B cell (primary cell): ENCODE measurements around the gene YIPF7. TPM values are rescaled to one million over a fixed set of nuclear protein-coding genes. Genes with fewer than 3 reads are reported as not detected.

Experiments used
- ATAC-seq: fragments of 200-7000 bp; cut with Tn5 transposase; one replicate; pipeline ENCODE4 v1.10.0; 2021; ENCODE audit warnings: low read depth, mild to moderate bottlenecking, moderate number of reproducible peaks, moderate library complexity
- CTCF ChIA-PET: fragments of 350-600 bp; sonication (Branson Sonifier 250); formaldehyde crosslinking; loops from one replicate; lab custom pipeline; 2021; ENCODE audit warnings: antibody characterized with exemption, inconsistent platforms; lab: Charles Lee
- POLR2A ChIA-PET: fragments of 350-600 bp; sonication (Branson Sonifier 250); formaldehyde crosslinking; loops from one replicate; lab custom pipeline; 2021; ENCODE audit warnings: antibody characterized with exemption; lab: Charles Lee
- DNase-seq: peaks from one replicate; pipeline ENCODE4 v3.0.0; 2013
- H2AFZ ChIP-seq: 2 replicates; pipeline ENCODE4 v1.6.1; 2012; ENCODE audit warnings: mild to moderate bottlenecking, low read depth, low read length; ENCODE audit not compliant: insufficient read depth, poor library complexity, severe bottlenecking
- H3K27ac ChIP-seq, 2 donors: 1 replicate in 1 of 2; 2 replicates in 1 of 2; pipeline ENCODE4 v1.5.1; 2012 to 2013; ENCODE audit warnings: low read length in 2 of 2, mild to moderate bottlenecking in 2 of 2, moderate library complexity in 1 of 2
- H3K27me3 ChIP-seq, 4 experiments: fragments of 200-600 bp in 1 of 4; sonication (generic) in 1 of 4; replicated peaks in 1 of 4; 1 replicate in 2 of 4; 2 replicates in 2 of 4; pipeline versions ENCODE4 v1.6.1 to v1.7.0; 2013 to 2016; ENCODE audit warnings: low read length in 3 of 4, mild to moderate bottlenecking in 2 of 4, mixed read lengths in 1 of 4, moderate library complexity in 1 of 4; ENCODE audit not compliant: insufficient read depth in 4 of 4, control insufficient read depth in 3 of 4; ENCODE audit errors: control extremely low read depth in 1 of 4
- H3K36me3 ChIP-seq, 2 experiments: replicated peaks in 1 of 2; 1 replicate in 1 of 2; 2 replicates in 1 of 2; pipeline versions ENCODE4 v1.6.1 to v1.7.1; 2013; ENCODE audit warnings: low read length in 1 of 2; ENCODE audit not compliant: insufficient read depth in 2 of 2, control insufficient read depth in 1 of 2; ENCODE audit errors: control extremely low read depth in 1 of 2, extremely low read depth in 1 of 2
- H3K4me1 ChIP-seq, 2 donors: fragments of 200-600 bp in 1 of 2; sonication (generic) in 1 of 2; 1 replicate in 1 of 2; 2 replicates in 1 of 2; pipeline versions ENCODE4 v1.5.1 to v1.6.1; 2013 to 2017; ENCODE audit warnings: low read length in 2 of 2; ENCODE audit not compliant: control insufficient read depth in 2 of 2, insufficient read depth in 2 of 2
- H3K4me2 ChIP-seq: replicated peaks from 2 replicates; pipeline ENCODE3; 2012; ENCODE audit warnings: mild to moderate bottlenecking, low read depth, low read length; ENCODE audit not compliant: poor library complexity, severe bottlenecking
- H3K4me3 ChIP-seq, 5 experiments: fragments of 200-600 bp in 1 of 5; sonication (generic) in 1 of 5; 1 replicate in 3 of 5; 2 replicates in 2 of 5; pipeline versions ENCODE4 v1.5.1 to v1.7.0; 2011 to 2016; ENCODE audit warnings: low read length in 4 of 5, mild to moderate bottlenecking in 4 of 5, low read depth in 2 of 5, control low read depth in 1 of 5, moderate library complexity in 1 of 5; ENCODE audit not compliant: insufficient read depth in 1 of 5; ENCODE audit errors: control extremely low read depth in 1 of 5, extremely low read depth in 1 of 5
- H3K79me2 ChIP-seq: fragments of 200-600 bp; sonication (generic); one replicate; pipeline ENCODE4 v1.6.0; 2016; ENCODE audit warnings: low read length; ENCODE audit not compliant: control insufficient read depth, insufficient read depth
- H3K9ac ChIP-seq: fragments of 200-600 bp; sonication (generic); 2 replicates; pipeline ENCODE4 v1.6.1; 2017; ENCODE audit warnings: mild to moderate bottlenecking, low read length, moderate library complexity
- H3K9me3 ChIP-seq, 3 donors: one replicate each; pipeline versions ENCODE4 v1.6.1 to v1.7.1; 2013; ENCODE audit warnings: low read length in 2 of 3; ENCODE audit not compliant: control insufficient read depth in 2 of 3, insufficient read depth in 1 of 3; ENCODE audit errors: control extremely low read depth in 1 of 3
- H4K20me1 ChIP-seq: 2 replicates; pipeline ENCODE4 v1.6.0; 2012; ENCODE audit warnings: mild to moderate bottlenecking, low read length; ENCODE audit not compliant: insufficient read depth, control insufficient read depth, poor library complexity, severe bottlenecking
- H3K27ac Mint-ChIP-seq: one replicate; pipeline ENCODE4 v1.8.0; 2021; ENCODE audit warnings: mixed read lengths
- H3K27me3 Mint-ChIP-seq: one replicate; pipeline ENCODE4 v1.8.0; 2021; ENCODE audit warnings: mixed read lengths
- H3K4me1 Mint-ChIP-seq: one replicate; pipeline ENCODE4 v1.8.0; 2021; ENCODE audit warnings: mixed read lengths
- H3K4me3 Mint-ChIP-seq: one replicate; pipeline ENCODE4 v1.8.0; 2021; ENCODE audit warnings: mixed read lengths
- H3K9me3 Mint-ChIP-seq: one replicate; pipeline ENCODE4 v1.8.0; 2022; ENCODE audit warnings: mixed read lengths; ENCODE audit not compliant: insufficient read depth
- CTCF ChIP-seq: fragments of 200-600 bp; IDR thresholded peaks from one replicate; pipeline ENCODE4 v1.8.0; 2022; ENCODE audit warnings: antibody characterized with exemption, mild to moderate bottlenecking
- EZH2 ChIP-seq: IDR thresholded peaks from 2 replicates; pipeline ENCODE4 v1.6.1; 2012; ENCODE audit warnings: borderline replicate concordance, low read depth, mild to moderate bottlenecking, moderate library complexity, low read length; ENCODE audit not compliant: insufficient read depth, poor library complexity, severe bottlenecking
- WGBS: methylation state at CpG from one replicate; pipeline ENCODE4 v1.1.5; 2013; ENCODE audit warnings: missing lambda C conversion rate; ENCODE audit not compliant: insufficient coverage; 5-methylcytosine and 5-hydroxymethylcytosine counted together
- intact Hi-C: fragments of 100-400 bp; cut with micrococcal nuclease; formaldehyde crosslinking; loops from one replicate; pipeline ENCODE4 v1.10.0; 2022
- polyA plus RNA-seq: library from polyadenylated mRNA; depleted of rRNA; stranded (reverse); fragments of >200 nt; gene quantifications from 2 replicates; pipeline ENCODE4 v1.2.3, GENCODE V29; 2012
- total RNA-seq, 2 donors: library from RNA; stranded (reverse); fragments of 120-200 nt in 1 of 2; gene quantifications; 1 replicate in 1 of 2; 2 replicates in 1 of 2; pipeline versions ENCODE4 v1.2.3 to v1.2.4, GENCODE V29; 2013 to 2022

Gene YIPF7
- total and polyA plus RNA-seq, 2 donors (not counting 1 experiment from before 2014, with no cell fraction given), result not detected

- Histone ChIP-seq H4K20me1 (no peaks in the 10 kb centered on the region), H3K4me1 (peaks cover 15% of the 10 kb centered on the region in 2 donors), H3K9ac (no peak overlapping the region), H3K36me3 (no peaks in the 10 kb centered on the region), H3K27me3 (peaks cover 0 to 4% (median 1%) of the 10 kb centered on the region in 4 experiments), H3K4me2 (no peak overlapping the region), H3K27ac (no peak overlapping the region), H3K9me3 (no peaks in the 10 kb centered on the region), H2AFZ (no peak overlapping the region), H3K79me2 (peaks cover 29% of the 10 kb centered on the region), H3K4me3 (no peak overlapping the region)
- ATAC-seq, result no peak
- POLR2A ChIA-PET, result no interaction called here
- CTCF ChIA-PET, result no interaction called here
- H3K27ac Mint-ChIP-seq, result no peak overlapping the region
- TF ChIP-seq EZH2 (no peak), CTCF (no peak)
- intact Hi-C loops, result no loop called here
- H3K4me3 Mint-ChIP-seq, result no peak overlapping the region
- no peaks in the 10 kb centered on the region for H3K9me3 Mint-ChIP-seq
- H3K4me1 Mint-ChIP-seq, result peaks cover 20% of the 10 kb centered on the region
- H3K27me3 Mint-ChIP-seq, result peaks cover 8% of the 10 kb centered on the region
- DNase-seq, result no peak
- WGBS, result 80% methylated on average over 1 of the region's 5 CpGs
Observed at GRCh38 chr4:44675366-44675765, 23.9 kb upstream of the YIPF7 start.

- H3K4me3 Mint-ChIP-seq, result no peak overlapping the region
- H3K79me2 ChIP-seq, result peaks cover 23% of the 10 kb centered on the region
- DNase-seq, result no peak
- POLR2A ChIA-PET, result no interaction called here
- no peak overlapping the region for H3K4me3 ChIP-seq
- CTCF ChIA-PET, result no interaction called here
- H3K27me3 Mint-ChIP-seq, result peaks cover 14% of the 10 kb centered on the region
- peaks cover 0 to 4% (median 1%) of the 10 kb centered on the region in 4 experiments for H3K27me3 ChIP-seq
- H4K20me1 ChIP-seq, result no peaks in the 10 kb centered on the region
- peaks cover 16% of the 10 kb centered on the region for H3K4me1 Mint-ChIP-seq
- H3K9ac ChIP-seq, result no peak overlapping the region
- WGBS, result no CpG with 5 or more reads among the region's 1 CpG
- intact Hi-C loops, result no loop called here
- no peak overlapping the region for H3K4me2 ChIP-seq
- H3K4me1 ChIP-seq, result peaks cover 10 to 14% of the 10 kb centered on the region in 2 donors
- no peaks in the 10 kb centered on the region for H3K9me3 Mint-ChIP-seq
- no peak for ATAC-seq
- H3K36me3 ChIP-seq, result no peaks in the 10 kb centered on the region
- no peak overlapping the region for H3K27ac ChIP-seq
- H3K27ac Mint-ChIP-seq, result no peak overlapping the region
- H2AFZ ChIP-seq, result no peak overlapping the region
- no peaks in the 10 kb centered on the region for H3K9me3 ChIP-seq
- TF ChIP-seq EZH2 (no peak), CTCF (peak; percentile 25)
Observed at GRCh38 chr4:44674471-44674870, 23.0 kb upstream of the YIPF7 start.
